Esophagus muscularis mucosa (tissue), 4 donors: Measurements from ENCODE around the gene BCAS1. TPM values are rescaled to one million over a fixed set of nuclear protein-coding genes. Genes with fewer than 3 reads are reported as not detected.

Source experiments
- DNase-seq: peaks from one replicate; pipeline ENCODE4 v3.0.0-alpha.2; 2017; ENCODE audit errors: extremely low spot score
- H3K27ac ChIP-seq, 4 donors: fragments of 200-600 bp; sonication (generic); replicated peaks in 1 of 4; 1 replicate in 3 of 4; 2 replicates in 1 of 4; pipeline ENCODE4 v1.5.1; 2016 to 2019; ENCODE audit warnings: mild to moderate bottlenecking in 1 of 4
- H3K27me3 ChIP-seq, 4 donors: fragments of 200-600 bp; sonication (generic); one replicate each; pipeline versions ENCODE4 v1.5.1 to v1.6.0; 2016 to 2019
- H3K36me3 ChIP-seq, 4 donors: fragments of 200-600 bp; sonication (generic); one replicate each; pipeline ENCODE4 v1.5.1; 2016 to 2019
- H3K4me1 ChIP-seq, 4 donors: fragments of 200-600 bp; sonication (generic); one replicate each; pipeline ENCODE4 v1.5.1; 2016 to 2019
- H3K4me3 ChIP-seq, 4 donors: fragments of 200-600 bp; sonication (generic); 1 replicate in 2 of 4; 2 replicates in 2 of 4; pipeline ENCODE4 v1.5.1; 2016 to 2019; ENCODE audit warnings: mild to moderate bottlenecking in 4 of 4, moderate library complexity in 1 of 4
- H3K9me3 ChIP-seq, 4 donors: fragments of 200-600 bp; sonication (generic); 1 replicate in 3 of 4; 2 replicates in 1 of 4; pipeline ENCODE4 v1.5.1; 2016 to 2019
- CTCF ChIP-seq, 3 experiments: fragments of 200-600 bp in 2 of 3; fragments of 450-650 bp in 1 of 3; sonication (generic) in 2 of 3; IDR thresholded peaks; one replicate each; pipeline ENCODE4 v1.5.1; 2017 to 2019; ENCODE audit warnings: antibody characterized with exemption in 3 of 3, mild to moderate bottlenecking in 2 of 3, moderate library complexity in 1 of 3
- EP300 ChIP-seq: sonication (generic); formaldehyde crosslinking; IDR thresholded peaks from one replicate; pipeline ENCODE4 v1.6.1; 2017; ENCODE audit warnings: antibody characterized with exemption
- POLR2A ChIP-seq: fragments of 450-650 bp; IDR thresholded peaks from one replicate; pipeline ENCODE4 v1.6.1; 2017; ENCODE audit warnings: antibody characterized with exemption, moderate library complexity, mild to moderate bottlenecking, low read depth
- POLR2AphosphoS5 ChIP-seq, 2 donors: sonication (generic); formaldehyde crosslinking; IDR thresholded peaks; one replicate each; pipeline ENCODE4 v1.6.1; 2017; ENCODE audit warnings: antibody characterized with exemption in 2 of 2
- whole genome bisulfite sequencing: methylation state at CpG from one replicate; pipeline ENCODE4 v1.1.5; 2018; 5-methylcytosine and 5-hydroxymethylcytosine counted together
- intact Hi-C: fragments of 100-400 bp; cut with DNase I; formaldehyde crosslinking; loops from one replicate; pipeline ENCODE4 v1.15.1; 2023
- total RNA-seq, 4 donors: library from RNA; depleted of rRNA; stranded (reverse); fragments of >200 nt; gene quantifications; one replicate each; pipeline versions ENCODE4 v1.1.0 to v1.2.1, GENCODE V29; 2016

The BCAS1 gene
- total RNA-seq, 4 donors from 2014 or later = 0.13 to 0.46 TPM; not detected in 2

- intact Hi-C loops = no loop called here
- DNase-seq = no peak
- Histone ChIP-seq H3K4me1 (no peaks in the 10 kb centered on the region), H3K9me3 (no peaks in the 10 kb centered on the region), H3K27me3 (peaks cover 0 to 8% (median 0%) of the 10 kb centered on the region in 4 donors), H3K27ac (no peak overlapping the region), H3K4me3 (no peak overlapping the region), H3K36me3 (no peaks in the 10 kb centered on the region)
- TF ChIP-seq CTCF (IDR thresholded peaks at IDR 0.05) (no peak), EP300 (no peak), POLR2AphosphoS5 (IDR thresholded peaks at IDR 0.05) (no peak), POLR2A (no peak)
- WGBS = 87% methylated on average over 6 of the region's 6 CpGs
Measured at GRCh38 chr20:54091120-54091480, 20.7 kb upstream of the BCAS1 start.

GRCh38 chr20:54090230-54091119, 20.1 kb upstream of the BCAS1 start:
- no peaks in the 10 kb centered on the region for H3K4me1 ChIP-seq
- TF ChIP-seq POLR2A = no peak
- no peak for TF ChIP-seq CTCF (IDR thresholded peaks at IDR 0.05)
- no peak for TF ChIP-seq EP300
- no peak for TF ChIP-seq POLR2AphosphoS5 (IDR thresholded peaks at IDR 0.05)
- DNase-seq = no peak
- H3K4me3 ChIP-seq = no peak overlapping the region
- no peak overlapping the region for H3K27ac ChIP-seq
- WGBS = 72% methylated on average over 6 of the region's 6 CpGs
- H3K9me3 ChIP-seq = no peaks in the 10 kb centered on the region
- intact Hi-C loops = no loop called here
- H3K27me3 ChIP-seq = peaks cover 0 to 3% (median 0%) of the 10 kb centered on the region in 4 donors
- H3K36me3 ChIP-seq = no peaks in the 10 kb centered on the region

- DNase-seq = no peak
- Histone ChIP-seq H3K4me3 (no peak overlapping the region), H3K4me1 (no peaks in the 10 kb centered on the region), H3K9me3 (no peaks in the 10 kb centered on the region), H3K27ac (no peak overlapping the region), H3K36me3 (no peaks in the 10 kb centered on the region), H3K27me3 (no peaks in the 10 kb centered on the region)
- intact Hi-C loops = no loop called here
- no peak for TF ChIP-seq POLR2AphosphoS5 (IDR thresholded peaks at IDR 0.05)
- no peak for TF ChIP-seq POLR2A
- no peak for TF ChIP-seq EP300
- TF ChIP-seq CTCF (IDR thresholded peaks at IDR 0.05) = no peak
- 47% methylated on average over 1 of the region's 1 CpG for WGBS
Measured at GRCh38 chr20:54088430-54088829, 18.0 kb upstream of the BCAS1 start.

DNA sequence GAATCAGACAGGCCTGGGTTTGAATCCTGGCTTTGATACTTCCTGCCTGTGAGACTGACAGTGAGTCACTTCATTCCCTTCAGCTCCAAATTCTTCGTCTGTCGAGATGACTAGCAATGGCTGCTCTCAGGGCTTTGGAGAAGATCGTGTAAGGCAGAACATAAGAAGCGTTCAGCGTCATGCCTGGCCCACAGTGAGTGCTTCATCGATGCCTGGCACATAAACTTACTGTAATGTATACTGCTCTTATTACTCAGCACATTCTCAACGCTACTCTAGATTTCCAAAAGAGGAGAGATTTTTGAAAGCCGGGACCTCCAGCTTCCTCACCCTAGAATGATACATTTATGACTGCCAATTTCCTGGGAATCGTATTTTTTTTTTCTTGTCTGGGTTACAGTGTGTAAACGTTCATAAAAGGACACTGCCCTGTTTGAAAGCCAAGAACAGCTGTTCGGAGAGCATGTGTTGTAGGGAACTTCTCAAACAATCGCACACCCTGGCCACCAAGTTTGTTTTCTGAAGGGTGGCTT, 16.2 kb upstream of the BCAS1 start:
- Histone ChIP-seq H3K36me3 (no peaks in the 10 kb centered on the region), H3K27me3 (no peaks in the 10 kb centered on the region), H3K4me1 (no peaks in the 10 kb centered on the region), H3K9me3 (no peaks in the 10 kb centered on the region), H3K27ac (no peak overlapping the region), H3K4me3 (no peak overlapping the region)
- intact Hi-C loops = no loop called here
- WGBS = 59% methylated on average over 12 of the region's 12 CpGs
- DNase-seq = no peak
- no peak for TF ChIP-seq POLR2AphosphoS5 (IDR thresholded peaks at IDR 0.05)
- TF ChIP-seq POLR2A = no peak
- no peak for TF ChIP-seq CTCF (IDR thresholded peaks at IDR 0.05)
- no peak for TF ChIP-seq EP300
